G401.6 (cell line): Measurements from ENCODE around the gene LIN7C.
"Not testable (repeated sequence)": the region's sequence is repeated elsewhere in the genome, so short reads cannot be mapped to it uniquely, and the experiment has no call there.

Experiments
- FAIRE-seq: peaks from 2 replicates; lab custom pipeline; 2012; peaks lifted over from hg19 to GRCh38; lab: Jason Lieb, UNC

LIN7C gene

GRCh38 chr11:27468995-27469695, 37.4 kb downstream of the LIN7C start:
- no peak for FAIRE-seq

DNA sequence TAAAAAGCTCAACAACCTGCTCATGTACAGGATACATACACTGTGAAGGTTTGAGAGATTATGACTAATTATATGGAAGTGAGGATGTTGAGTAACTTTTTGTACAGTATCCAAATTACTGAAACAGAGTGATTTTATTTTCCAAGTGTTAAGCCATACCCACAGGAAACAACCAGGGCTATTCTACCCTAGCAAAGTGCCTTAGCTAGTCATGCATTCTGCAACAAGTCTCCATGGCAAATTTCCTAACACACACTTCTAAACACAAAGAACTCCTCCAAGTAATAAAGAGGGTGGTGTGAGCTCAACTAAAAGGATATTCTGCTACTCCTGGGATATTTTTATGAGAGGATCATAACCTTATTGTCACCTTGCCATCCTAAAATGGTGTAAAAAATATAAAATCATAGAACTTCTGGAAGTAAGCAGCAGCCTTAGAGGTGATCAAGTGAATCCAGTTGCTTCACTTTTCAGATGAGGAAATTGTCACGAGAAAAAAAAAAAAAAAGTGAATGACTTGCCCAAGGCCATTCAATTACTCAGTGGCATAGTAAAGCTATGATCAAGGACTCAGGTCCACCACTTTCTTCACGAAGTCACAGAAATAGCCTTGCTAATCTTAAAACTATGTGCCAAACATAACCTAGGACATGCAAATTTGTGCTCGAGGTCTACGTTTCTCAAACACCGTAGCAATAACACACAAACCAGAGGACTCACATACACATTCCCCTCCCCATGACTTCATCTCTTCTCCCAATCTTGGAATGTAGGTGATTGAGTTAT, 38.2 kb downstream of the LIN7C start:
- FAIRE-seq = no peak

DNA sequence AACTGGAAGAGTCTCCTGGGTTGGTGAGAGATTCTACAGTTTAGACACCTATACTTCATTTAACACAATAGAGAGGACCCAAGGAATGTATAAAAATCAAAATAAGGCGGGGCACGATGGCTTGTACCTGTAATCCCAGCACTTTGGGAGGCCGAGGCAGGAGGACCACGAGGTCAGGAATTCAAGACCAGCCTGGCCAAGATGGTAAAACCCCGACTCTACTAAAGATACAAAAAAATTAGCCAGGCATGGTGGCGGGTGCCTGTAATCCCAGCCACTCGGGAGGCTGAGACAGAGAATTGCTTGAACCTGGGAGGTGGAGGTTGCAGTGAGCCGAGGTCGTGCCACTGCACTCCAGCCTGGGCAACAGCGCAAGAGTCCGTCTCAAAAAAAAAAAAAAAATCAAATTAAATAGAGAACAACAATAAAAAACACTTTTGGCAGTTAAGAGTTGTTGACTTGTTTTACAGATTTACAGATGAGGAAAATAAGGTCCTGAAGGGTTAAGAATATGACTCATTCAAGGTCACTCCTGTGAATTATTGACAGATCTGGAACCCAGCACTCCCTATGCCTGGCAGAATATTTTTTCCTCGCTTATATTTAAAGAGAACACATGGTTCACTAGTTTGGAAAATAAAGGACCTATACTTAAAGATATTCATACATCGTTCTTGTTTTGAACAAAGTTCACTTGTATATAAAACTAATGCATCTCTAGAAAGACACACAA, 39.2 kb downstream of the LIN7C start:
- no peak for FAIRE-seq

- no peak for FAIRE-seq
Observed at GRCh38 chr11:27466363-27466762, 40.2 kb downstream of the LIN7C start.

- FAIRE-seq = no peak
Observed at GRCh38 chr11:27465629-27466028, 40.9 kb downstream of the LIN7C start.

GRCh38 chr11:27464909-27465308, 41.7 kb downstream of the LIN7C start:
- no peak for FAIRE-seq

- FAIRE-seq = no peak
Observed at GRCh38 chr11:27464289-27464696, 42.3 kb downstream of the LIN7C start.

DNA sequence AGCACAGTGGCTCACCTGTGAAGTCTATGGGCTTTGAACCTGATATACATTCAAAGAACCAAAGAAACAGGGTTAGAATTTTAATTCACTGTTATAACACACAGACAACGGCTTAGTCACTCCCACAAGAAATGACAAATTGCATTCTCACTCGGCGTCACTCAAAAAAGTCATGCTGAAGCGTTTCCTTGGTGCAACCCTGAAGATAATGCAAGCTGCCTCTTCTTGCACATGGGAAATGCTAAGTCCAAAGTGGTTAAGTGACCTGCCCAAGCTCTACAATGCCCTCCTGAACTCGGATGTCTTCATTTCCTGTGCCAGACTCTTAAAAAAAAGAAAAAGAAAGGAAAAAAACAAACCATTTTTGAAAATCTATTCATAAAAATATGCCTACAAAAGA, 44.0 kb downstream of the LIN7C start:
- no peak for FAIRE-seq

DNA sequence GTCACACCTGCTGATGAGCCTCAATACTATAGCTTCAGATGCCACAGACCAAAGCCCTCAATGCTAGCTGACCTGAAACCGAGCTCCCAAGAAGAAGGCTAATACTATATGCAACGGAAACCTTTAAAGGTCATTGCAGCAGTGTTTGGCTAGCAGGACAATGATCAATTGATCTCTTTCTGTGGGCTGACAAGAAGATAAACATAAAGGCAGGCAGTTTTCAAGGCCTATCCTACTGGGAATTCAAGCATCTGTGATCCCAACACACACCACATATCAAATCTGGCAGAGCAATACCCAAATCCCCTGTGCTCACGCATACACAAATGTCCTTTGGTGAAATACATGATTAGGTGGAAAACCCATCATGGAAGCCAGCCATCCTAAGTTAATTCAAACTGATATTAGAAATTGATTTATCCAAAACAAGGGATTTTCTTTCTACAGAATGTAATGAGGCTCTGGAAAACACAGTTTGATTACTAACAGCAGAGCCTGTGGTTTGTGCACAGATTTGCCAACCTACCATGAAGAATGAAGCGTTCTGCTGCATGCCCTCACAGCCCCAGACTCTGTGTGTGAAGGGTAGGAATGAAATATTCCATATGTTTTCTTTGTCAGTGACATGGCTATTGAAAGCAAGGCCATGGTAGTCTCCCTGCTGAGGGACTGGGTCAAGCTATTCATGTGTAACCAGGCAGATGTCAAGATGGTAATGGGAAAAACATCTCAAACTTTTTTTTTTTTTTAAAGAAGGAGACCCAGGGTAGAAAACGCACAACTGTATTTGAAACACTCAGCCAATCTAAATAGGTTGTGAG, 46.2 kb downstream of the LIN7C start:
- no peak for FAIRE-seq

GRCh38 chr11:27459191-27459590, 47.4 kb downstream of the LIN7C start:
- no peak for FAIRE-seq

DNA sequence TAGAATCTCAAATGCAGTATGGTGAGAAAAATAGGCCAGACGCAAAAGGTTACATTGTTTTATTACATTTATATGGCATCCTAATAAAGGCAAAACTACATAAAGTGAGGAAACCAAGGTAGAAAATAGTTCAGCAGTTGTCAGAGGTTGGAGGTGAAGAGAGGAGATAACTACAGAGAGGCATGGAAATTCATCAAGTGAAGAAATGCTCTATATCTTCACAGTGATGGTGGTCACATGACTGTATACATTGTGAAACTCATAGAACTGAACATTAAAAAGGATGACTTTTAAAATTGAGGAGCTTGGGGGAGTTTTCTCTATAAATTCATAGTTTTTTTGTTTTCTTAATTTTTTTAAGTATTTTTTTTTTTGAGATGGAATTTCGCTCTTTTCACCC, 48.4 kb downstream of the LIN7C start:
- no peak for FAIRE-seq

- FAIRE-seq = no peak
Observed at GRCh38 chr11:27456795-27457329, 49.7 kb downstream of the LIN7C start.

GRCh38 chr11:27456140-27456794, 50.3 kb downstream of the LIN7C start:
- no peak for FAIRE-seq

- FAIRE-seq = no peak
Observed at GRCh38 chr11:27455667-27456066, 50.9 kb downstream of the LIN7C start.

DNA sequence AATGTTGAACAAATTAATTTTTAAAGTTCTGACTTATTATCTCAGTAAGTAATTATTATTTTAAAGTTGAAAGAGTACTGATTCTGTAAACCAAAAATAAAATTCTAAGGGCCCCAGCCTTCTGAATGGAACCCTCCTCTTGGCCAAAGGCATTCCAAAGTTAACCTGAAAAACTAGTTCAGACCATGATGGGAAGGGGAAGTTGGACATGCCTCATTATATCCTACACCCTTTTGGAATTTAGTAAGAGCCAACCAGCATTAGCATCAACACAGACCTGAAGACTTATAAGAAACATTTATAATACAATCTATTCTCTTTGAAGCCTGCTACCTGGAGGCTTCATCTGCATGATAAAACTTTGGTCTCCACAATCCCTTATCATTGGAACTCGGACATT, 52.9 kb downstream of the LIN7C start:
- FAIRE-seq = no peak

DNA sequence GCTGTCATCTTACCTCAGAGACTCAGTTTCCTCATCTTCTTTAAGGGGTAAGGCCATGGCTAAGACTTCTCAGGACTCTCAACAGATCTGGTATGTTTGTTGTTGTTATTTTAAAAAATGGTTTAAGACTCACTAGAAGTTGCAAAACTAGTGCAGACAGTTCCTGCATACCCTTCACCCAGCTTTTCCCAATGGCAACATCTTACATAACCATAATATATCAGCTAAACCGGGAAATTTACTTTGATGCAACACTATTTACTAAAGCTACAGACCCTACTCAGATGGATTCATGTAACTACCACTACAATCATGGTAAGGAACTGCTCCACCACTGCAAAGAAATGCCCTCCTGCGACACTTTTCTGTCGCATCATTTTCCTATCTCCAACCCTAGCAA, 54.4 kb downstream of the LIN7C start:
- FAIRE-seq = no peak

DNA sequence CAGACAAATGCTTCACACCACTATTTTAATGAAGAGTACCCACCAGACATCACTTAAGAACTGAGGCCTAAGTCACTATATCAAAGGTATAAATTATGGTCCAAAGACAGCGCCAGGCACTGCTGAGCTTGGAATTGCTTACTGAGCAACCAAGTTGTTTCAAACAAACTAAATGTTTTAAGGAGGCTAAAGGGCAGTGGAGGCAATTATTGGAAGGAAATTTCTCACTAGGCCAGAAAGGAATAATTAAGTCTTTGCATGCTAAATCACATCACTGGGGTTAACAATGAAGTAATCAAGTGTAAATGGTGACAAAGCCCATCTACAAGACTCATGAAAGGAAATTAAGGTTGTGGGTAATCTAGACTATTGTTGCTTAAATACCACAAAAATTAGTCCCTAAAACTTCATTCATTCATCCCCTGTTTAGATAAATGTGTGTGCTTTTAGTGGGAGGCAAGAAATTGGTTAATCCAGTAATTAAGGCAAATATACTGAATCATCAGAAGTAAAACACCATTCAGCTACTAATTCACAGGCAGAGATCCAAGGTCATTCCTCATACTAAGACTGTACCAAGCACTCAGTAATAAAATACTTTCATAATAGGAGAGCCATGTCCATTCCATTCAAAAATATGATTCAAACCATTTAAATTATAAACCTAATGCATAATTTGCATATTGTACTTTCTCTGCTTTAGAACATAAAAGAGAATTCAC, 55.2 kb downstream of the LIN7C start:
- FAIRE-seq = no peak

DNA sequence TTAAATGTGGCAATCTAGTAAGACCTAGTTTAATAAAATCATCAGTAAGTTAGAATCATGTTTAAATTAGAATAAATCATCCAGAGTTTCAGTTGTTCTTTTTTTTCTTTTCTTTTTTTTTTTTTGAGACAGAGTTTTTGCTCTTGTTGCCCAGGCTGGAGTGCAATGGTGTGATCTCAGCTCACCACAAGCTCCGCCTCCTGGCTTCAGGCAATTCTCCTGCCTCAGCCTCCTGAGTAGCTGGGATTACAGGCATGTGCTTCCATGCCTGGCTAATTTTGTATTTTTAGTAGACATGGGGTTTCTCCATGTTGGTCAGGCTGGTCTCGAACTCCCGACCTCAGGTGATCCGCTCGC, 58.4 kb downstream of the LIN7C start:
- not testable (repeated sequence) for FAIRE-seq

- FAIRE-seq = no peak
Observed at GRCh38 chr11:27447288-27448183, 59.0 kb downstream of the LIN7C start.

GRCh38 chr11:27445625-27446024, 60.9 kb downstream of the LIN7C start:
- FAIRE-seq = no peak
